ENCODE data around the gene PLA2G4D. TPM values are rescaled to one million over a fixed set of nuclear protein-coding genes. Genes with fewer than 3 reads are reported as not detected.

Gene PLA2G4D, protein sequence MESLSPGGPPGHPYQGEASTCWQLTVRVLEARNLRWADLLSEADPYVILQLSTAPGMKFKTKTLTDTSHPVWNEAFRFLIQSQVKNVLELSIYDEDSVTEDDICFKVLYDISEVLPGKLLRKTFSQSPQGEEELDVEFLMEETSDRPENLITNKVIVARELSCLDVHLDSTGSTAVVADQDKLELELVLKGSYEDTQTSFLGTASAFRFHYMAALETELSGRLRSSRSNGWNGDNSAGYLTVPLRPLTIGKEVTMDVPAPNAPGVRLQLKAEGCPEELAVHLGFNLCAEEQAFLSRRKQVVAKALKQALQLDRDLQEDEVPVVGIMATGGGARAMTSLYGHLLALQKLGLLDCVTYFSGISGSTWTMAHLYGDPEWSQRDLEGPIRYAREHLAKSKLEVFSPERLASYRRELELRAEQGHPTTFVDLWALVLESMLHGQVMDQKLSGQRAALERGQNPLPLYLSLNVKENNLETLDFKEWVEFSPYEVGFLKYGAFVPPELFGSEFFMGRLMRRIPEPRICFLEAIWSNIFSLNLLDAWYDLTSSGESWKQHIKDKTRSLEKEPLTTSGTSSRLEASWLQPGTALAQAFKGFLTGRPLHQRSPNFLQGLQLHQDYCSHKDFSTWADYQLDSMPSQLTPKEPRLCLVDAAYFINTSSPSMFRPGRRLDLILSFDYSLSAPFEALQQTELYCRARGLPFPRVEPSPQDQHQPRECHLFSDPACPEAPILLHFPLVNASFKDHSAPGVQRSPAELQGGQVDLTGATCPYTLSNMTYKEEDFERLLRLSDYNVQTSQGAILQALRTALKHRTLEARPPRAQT
- total RNA-seq, result 1.5 TPM

DNA sequence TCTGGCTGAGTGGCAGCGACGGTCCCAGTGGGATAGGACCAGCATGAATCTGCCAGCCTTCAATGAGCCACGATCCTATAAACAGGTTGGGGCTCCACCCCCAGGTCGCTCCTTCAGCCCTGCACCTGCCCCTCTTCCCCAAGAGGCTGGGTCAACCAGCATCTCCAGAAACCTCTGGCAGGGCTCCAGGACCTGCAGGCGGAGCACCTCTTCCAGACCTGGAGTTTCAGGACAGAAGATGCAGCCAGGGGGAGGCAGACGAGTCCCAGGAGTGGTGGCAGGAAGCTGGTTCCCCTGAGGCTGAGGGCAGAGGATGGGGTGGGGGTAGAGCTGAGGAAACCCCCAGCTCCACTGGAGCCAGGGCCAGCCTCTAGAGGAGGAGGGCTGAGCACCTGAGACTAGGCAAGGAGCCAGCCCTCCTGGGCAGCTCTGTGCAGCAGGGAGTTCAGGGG, at the start of gene PLA2G4D:
TSS of gene PLA2G4D (minus strand) at position 51 of the 452 bp plus-strand sequence. CDS start 103 bp downstream, outside the sequence.
- ATAC-seq, result peak; percentile 73

DNA sequence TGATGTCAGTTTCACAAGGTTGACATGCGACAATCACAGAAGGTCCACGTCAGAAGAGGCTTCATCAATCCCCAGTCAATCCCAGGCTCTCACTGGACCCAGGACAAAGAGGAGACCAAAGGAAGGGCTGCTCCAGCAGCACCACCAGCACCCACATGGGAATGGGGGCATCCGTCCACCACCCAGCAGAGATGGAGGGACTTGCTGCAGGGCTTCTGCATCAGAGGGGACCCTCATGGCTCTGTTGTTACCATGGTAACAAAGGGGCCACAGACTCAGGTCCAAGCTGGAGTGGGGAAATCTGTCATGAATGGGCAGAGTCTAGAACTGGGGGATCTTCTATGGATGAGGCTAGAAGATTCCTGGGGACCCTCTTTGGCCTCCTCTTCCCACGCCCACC, 49.0 kb upstream of the PLA2G4D start:
- ATAC-seq, result no peak

- no peak for ATAC-seq
These were observed 47.7 kb upstream of the PLA2G4D start for GRCh38 chr15:42141795-42142667.

- no peak for ATAC-seq
These were observed 46.9 kb upstream of the PLA2G4D start for GRCh38 chr15:42141246-42141645.

DNA sequence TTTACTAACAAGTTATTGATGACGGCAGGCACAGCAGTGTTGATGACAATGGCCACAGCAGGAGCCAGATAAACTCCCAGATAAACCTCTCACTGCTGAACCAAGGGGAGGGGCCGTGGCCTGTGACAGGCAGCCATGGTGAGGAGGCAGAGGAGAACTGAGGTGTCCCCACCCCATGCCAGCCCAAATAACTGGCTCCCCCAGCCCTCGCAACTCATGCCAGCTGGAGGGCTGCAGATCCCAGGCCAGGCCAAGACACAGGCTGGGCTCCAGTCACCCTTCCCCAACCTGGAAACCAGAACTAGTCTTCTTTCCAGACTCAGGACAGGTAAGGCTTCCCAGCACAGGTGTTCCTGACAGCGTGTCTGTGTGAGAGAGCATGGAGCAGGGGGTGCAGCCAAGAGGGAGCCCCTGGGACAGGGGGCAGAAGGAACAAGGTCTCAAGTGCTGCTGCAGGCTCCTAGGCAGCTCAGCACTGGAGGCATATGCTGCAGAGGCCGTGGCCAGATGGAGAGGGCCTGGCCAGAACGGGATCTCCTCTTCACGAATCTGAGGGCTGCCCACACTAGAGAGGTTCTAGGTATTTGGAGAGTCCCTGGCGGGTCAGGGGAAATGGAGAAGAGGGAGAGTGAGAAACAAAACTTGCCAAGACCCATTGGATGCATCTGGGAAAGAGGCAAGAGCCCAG, 46.2 kb upstream of the PLA2G4D start:
- ATAC-seq, result no peak

DNA sequence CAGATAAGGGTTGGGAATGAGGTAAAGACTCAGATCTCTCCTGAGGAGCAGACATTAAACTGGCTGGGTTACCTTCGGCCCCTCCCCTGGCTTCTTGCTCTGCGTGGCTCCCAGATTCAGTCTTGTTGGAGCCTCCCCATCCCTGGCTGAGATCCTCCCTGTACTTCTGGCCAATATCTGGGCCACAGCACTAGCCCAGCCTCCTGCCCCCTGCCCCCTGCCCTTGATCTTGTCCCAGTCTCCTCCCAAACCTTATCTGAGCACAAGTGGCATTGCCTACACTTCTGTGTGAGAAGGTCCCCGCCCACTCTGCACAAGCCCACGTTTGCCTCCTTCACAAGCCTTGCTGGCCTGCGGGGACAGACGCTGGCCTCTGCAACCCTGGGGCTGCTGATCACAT, 45.2 kb upstream of the PLA2G4D start:
- no peak for ATAC-seq

GRCh38 chr15:42138968-42139386, 44.6 kb upstream of the PLA2G4D start:
- no peak for ATAC-seq

- no peak for ATAC-seq
These were observed 44.0 kb upstream of the PLA2G4D start for GRCh38 chr15:42138411-42138810.

DNA sequence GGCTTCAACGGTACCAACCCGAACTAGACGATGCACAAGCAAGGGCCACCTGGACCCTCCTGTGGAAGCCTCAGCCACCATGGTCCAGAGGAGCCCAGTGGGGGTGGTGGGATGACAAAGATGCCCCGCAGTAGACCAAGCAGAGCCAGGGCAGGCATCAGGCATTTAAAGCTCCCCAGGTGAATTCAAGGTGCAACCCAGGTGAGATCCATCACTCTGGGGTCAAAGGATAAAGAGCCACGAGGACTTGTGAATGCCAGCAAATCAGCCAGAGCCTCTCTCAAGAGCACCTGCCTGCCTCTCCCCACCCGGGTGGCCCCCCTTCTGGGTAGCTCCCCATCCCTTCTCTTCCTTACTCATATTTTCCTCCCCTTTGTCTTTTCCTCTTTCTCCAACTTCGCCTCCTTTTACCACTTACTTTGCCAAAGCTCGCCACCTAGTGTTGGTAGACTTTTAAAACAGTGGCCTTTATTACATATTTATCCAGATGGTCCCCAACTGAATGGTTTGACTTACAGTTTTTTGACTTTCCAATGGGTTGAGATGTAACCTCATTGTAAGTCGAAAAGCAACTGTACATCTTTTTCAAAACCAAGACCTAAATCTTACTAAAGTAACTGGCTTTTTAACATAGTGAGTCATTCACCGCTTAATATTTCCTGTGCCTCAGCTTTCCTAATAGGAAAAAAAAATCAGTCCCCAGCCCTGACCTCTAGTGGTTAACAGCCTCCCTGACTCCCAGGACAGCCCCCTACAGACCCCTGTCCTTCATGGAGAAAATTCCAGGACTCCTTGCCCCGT, 43.3 kb upstream of the PLA2G4D start:
- peak; percentile 7 for ATAC-seq

GRCh38 chr15:42136513-42136912, 42.2 kb upstream of the PLA2G4D start:
- no peak for ATAC-seq

GRCh38 chr15:42135351-42135750, 41.0 kb upstream of the PLA2G4D start:
- no peak for ATAC-seq

DNA sequence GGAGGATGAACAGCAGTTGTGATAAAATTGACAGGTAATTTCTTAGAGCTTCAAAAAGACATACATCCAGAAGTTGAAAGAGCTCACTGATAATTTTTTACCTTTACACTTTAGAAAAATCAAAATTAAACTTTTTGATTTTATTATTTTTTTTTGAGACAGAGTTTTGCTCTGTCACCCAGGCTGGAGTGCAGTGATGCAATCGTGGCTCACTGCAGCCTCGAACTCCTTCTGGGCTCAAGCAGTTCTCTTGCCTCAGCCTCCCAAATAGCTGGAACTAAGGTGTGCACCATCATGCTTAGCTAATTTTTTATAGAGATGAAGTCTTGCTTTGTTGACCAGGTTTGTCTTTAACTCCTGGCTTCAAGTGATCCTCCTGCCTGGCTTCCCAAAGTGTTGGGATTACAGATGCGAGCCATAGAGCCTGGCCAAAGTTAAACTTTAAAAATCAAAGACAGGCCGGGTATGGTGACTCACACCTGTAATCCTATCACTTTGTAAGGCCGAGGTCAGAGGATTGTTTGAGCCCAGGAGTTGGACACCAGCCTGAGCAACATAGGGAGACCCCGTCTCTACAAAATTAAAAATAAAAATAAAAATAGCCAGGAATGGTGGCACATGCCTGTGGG, 40.4 kb upstream of the PLA2G4D start:
- ATAC-seq, result no peak

DNA sequence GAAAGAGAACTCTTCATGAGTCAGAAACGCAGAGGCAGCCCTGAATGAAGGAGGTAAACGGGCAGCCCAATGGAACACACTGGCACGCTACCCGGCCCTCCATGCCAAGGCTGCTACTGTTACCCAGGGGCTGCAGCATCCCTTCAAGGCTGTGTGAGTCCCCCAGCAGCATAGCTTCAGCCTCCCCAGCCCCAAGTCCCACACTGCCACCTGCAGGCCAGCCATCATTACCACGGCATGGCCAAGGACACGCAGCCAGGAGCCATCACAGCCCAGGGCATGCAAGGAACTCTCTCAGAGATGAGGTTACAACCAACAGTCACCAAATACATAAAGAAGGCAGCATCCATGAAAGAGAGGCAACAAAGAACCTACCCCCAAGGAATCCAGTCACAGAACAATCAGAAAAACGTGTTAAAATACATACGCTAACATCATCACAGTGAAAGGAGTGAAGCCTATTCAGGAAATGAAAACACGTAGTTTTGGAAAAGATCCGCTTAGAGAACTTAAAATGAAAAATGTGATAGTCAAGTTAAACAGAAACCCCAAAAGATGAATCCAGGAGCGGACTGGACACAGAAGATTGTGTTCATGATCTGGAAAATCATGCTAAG, 39.6 kb upstream of the PLA2G4D start:
- peak; percentile 71 for ATAC-seq

DNA sequence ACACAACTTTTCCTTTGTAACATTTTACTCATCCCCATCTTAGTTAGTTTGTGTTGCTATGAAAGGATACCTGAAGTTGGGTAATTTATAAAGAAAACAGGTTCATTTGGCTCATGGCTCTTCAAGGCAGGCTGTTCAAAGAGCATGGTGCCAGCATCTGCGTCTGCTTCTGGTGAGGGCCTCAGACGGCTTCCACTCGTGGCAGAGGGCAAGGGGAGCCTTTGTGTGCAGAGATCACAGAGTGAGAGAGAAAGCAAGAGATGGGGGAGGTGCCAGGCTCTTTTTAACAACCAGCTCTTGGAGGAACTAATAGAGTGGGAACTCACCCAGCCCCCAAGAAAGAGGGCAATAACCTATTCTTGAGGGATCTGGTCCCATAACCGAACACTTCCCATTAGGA, 39.0 kb upstream of the PLA2G4D start:
- no peak for ATAC-seq

DNA sequence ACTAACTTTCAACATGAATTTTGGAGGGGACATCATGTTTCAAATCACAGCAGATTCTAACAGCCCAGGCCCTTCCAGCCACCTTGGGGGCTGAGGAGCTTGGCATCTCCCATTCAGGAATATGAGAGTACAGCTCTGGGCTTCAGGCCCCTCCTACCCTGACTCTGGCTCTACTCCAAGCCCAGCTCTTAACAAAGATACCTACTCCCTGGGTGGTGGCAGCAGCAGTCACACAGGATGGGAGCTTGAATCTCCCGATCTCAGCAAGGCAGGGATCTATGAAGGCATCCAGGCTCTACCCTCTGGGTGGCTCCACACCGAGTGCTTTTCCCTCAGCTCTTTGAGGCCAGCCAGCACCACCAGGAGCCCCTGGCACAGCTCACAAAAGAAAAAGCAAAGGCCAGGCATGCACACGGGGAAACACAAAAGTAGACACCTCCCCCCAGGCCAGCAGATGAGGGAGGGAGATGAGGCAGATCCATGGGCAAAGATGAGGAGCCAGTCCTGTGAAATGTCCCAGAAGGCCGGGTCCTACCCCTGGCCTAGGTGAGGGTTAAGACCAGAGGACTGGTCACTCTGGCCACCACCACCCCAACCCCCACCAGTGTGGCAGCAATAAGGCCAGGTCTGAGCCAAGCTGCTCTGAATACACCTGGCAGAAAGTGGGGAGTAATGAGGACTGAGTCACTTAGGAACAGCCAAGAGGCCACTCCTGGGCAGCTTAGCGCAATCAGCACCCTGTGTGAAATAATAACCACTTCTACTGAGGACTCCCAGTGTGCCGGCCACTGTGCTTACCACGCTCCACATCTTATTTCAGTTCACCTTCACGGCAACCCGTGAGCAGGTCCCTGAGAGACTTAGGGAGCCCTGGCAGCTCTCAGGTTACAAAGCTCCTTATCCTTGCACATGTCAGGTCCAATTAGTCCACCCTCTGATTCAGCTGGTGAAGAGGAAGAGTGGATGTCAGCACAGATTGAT, 37.8 kb upstream of the PLA2G4D start:
- peak; percentile 34 for ATAC-seq

- no peak for ATAC-seq
These were observed 36.6 kb upstream of the PLA2G4D start for GRCh38 chr15:42131006-42131405.

DNA sequence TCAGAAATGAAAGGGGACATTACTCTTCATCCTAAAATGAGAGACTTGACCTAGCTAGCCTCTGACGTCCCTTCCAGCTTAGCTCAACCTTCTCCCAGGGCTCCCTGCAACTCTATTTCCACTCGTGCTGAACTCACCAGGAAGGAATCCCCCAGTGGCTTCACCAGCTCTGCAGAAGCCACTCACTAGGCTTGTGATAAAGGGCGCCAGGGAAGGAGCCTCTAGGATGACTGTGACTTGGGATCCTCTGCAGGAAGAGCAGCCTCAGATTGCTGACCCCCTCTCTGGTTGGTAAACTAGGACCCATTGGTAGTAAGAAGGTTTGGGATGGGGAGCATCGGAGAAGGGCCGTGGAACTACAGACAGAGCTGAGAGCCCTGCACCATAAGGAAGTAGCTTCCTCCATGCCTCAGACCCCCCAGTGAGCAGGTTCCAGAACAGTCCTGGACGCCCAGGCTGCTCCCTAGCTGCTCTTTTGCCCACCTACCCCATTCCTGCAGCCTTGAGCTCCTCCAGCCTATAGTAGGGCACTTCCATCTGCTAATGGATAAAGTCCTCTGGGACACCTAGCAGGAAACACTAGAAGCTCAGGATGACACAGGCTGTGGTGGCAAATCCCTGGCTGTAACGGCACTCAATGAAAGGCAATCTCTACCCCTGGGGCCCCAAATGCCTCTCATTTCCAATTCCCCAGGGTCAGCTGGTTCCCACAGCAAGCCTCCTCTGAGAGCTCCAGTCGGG, 36.1 kb upstream of the PLA2G4D start:
- no peak for ATAC-seq

DNA sequence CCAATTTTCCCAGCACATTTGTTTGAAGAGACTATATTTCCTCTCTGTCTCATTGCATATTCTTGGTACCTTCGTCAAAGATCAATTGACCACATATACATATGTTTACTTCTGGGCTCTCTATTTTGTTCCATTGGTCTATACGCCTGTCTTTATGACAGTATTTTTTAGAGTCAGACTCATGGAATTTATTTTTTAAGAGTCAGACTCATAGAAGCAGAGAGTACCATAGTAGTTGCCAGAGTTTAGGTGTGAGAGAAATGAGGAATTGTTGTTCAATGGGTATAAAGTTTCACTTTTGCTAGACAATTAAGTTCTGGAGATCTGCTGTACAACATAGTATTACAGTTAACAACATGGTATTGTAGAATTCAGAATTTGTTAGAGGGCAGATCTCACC, 35.0 kb upstream of the PLA2G4D start:
- ATAC-seq, result no peak

Measured in esophagus mucosa (tissue), 1 donor.